ENCODE results near the gene CLK2. TPM values are rescaled to one million over a fixed set of nuclear protein-coding genes. Genes with fewer than 3 reads are reported as not detected.
"Not testable (repeated sequence)": the region's sequence is repeated elsewhere in the genome, so short reads cannot be mapped to it uniquely, and the experiment has no call there.

Gene CLK2
- total RNA-seq, 1 experiment from 2014 or later = 15.8 TPM

DNA sequence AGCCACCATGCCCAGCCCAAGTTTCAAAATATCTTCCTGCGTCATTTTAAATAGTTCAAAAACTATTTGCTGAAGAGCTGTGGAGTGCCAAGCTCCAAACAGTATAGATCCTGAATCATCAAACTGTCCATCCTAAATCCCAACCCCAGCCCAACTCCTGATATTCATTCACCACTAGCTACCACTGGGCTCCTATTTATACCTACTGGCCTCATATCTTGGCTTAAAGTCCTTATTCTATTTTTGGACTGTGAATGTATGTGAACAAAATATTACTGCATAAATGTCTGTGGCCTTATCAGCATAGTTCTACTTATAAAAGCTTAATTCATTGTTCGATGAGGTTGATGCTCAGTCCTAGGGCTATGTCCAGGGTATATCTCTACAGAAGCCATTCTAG is 5.9 kb downstream of the CLK2 start:
- DNase-seq (ENCODE audit: low read depth) = no peak

DNA sequence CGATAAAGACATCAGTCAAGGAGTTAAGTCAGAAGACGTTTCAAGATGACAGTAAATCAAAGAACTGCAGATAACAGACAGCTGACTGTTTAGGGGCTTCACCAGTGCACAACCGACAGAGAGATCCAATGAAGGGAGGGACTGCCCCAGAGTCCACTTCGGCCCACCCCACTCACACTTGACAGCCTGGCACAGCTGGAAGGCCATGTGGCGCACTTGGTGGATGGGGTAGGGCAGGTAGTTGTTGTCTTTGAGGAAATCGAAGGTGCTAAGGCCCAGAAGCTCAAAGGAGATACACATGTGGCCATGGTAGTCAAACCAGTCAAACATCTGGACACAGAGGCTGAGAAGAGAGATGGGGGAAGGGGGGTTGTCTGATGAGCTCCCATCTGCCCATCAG is 6.8 kb downstream of the CLK2 start:
- no peak for DNase-seq (ENCODE audit: low read depth)

DNA sequence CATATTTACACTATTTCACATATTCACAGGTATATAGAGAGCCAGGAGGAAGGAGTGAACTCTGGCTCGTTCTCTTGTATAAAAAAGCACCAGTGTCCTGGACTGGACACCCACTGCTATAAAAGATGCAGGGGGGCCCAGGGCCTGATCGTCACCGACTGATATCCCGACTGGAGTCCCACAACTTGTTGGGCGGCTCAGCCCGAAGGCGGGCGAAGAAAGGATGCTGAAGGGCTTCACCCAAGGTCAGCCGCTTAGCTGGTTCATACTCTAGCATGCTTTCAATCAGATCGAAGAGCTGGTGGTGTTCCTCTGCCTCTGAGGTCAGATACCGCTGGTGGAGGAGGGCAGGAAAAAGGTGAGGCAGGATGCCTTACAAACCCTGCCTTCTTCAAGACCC is 10.2 kb downstream of the CLK2 start:
- no peak for DNase-seq (ENCODE audit: low read depth)

DNA sequence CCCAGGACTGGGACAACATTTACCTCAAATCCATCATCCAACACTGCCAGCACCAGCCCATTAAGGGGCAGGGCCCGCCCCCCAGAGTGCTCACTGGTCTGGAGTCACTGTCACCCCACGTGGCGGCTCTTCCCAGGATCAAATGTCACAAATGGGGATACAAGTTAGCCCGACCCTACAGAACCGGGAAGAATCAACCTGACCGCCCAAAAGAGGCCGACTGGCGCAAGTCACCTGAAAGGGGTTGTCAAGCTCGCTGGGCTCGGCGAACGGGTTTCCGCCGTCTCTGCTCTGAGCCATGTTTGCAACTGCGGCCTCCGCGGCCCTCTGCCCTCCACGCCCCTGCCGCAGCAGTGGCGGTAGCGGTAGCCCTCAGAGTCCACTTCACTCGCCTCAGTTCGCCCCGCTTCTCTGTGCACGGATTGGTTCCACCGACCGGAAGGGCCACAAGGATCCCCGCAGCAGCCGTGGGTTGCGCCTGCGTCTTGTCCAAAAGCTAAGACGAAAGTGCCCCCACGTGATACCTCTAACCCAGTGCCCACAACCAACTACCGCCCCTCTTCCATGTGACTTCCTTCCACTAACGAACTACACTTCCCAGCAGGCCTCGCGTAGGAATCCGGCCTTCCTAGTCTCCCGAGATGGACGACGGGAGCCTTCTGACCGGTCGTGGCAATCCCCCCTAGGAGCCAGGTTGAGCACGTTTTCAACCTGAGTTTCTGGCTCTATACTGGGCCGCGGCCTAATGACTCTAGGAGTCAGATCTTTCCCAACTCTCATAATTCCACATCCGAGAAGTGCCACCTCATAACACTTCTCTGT is 11.2 kb downstream of the CLK2 start, which contains the start of gene SCAMP3:
SCAMP3 (minus strand) TSS at position 509 of the 822 bp plus-strand sequence; CDS start at position 300, 209 bp downstream.
- DNase-seq (ENCODE audit: low read depth) = peak; percentile 99

DNA sequence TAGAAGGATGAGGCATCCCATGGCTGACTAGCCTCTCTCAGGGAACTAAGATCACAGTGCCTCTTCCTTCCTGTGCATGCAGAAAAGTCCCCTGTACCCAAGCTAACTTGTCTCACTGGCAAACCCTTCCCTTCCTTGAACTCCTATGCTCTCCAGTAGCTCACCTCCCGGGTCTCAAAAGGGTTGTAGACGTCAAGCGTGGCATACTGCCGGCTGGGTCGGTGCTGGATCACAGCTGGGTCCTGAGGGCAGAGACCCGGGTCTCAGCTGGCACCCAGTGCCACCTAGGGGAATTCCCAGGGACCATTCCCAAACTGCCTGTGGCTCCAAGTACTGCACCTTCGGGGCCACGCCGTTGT is 11.8 kb downstream of the CLK2 start:
- DNase-seq (ENCODE audit: low read depth) = no peak

DNA sequence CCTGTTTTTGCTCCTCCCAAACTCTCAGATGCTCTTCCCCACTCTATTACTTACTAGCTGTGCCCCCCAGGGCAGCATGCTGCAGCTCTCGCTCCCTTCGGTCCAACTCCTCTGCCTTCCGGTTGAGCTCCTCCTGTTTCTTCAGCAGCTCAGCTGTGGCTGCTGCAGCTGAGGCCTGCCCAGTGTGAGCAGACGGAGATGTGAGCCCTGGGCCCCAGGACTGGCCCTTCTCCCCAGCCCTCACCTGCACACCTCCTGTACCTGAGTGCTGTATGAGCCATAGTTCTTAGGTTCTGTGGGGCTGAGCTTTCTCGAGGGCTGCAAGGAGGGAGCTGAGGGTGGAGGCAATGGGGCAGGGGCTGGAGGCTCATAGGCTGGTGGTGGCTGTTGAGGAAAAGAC is 13.0 kb downstream of the CLK2 start:
- DNase-seq (ENCODE audit: low read depth) = no peak

DNA sequence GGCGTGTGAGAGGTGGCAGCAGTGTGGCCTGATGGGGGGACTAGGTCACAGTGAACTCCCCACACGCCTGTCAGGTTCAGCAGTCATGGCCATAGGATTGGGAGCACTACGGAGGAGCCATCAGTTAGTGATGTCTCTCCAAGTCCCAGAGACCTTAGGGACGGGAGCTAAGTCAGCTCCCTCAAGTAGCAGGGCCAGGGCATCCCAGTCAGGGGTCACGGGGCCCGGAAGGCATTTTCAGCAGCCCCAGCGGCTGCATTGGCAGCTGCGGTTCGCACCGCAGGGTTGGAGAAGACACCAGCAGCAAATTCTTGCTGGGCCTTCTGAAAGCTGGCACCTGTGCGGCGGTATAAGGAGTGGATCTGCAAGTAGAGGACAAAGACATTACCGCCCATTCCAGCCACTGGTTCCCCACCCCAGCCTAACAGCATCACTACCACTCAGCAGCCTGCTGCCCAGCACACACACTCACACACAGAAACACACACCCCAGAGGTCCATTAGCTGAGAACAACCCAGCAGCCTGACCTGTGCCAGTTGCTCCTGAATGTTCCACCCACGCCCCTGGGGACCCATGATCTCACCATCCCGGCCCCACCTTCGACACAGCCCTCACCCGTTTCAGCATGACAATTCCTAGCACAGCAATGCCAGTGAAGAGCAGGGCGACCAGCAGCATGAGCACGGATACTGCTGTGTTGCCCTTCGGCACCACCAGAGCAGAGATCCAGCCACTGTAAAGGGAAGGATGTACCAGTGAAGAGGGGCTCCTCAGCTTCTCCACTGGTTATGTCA is 17.0 kb downstream of the CLK2 start:
- no peak for DNase-seq (ENCODE audit: low read depth)

DNA sequence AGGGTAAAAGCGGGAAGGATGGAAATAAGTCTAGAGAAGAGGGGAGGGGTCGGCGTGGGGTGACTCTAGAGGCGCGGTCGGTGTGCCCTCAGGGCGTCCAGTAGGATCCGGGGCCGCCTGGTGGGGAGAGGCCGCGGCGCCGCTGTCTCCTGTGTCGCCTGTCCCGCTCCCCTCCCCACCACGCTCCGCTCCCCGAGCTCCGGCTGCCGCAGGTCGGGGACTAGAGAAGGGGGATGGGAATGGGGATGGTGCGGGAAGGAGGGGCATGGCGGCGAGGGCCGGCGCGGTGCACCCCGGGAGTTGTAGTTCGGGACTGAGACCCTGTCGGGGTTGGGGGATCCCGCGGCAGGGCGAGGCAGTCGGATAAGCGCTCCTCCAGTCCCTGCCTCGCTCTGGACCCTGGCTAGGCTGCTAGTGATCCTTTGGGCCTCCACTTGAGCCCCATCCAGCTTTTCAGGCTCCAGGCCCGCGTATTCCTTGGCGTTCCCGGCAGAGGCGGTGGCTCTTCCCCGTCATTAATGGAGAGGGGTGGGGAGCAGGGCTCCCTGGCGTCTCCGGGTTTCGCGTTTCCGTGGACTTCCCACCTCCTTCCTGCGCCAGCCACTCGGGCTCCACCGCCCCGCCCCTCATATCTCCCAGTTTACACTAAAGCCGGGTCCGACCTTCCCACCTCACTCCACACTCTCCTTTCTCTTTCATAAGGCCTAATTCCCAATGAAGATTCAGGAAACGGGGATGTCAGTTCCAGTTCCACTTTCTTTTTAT is 17.9 kb downstream of the CLK2 start, which contains the start of gene ENTREP3:
ENTREP3 (minus strand) TSS at position 241 of the 765 bp plus-strand sequence. CDS start 606 bp downstream, outside the sequence.
- DNase-seq (ENCODE audit: low read depth) = peak; percentile 84

DNA sequence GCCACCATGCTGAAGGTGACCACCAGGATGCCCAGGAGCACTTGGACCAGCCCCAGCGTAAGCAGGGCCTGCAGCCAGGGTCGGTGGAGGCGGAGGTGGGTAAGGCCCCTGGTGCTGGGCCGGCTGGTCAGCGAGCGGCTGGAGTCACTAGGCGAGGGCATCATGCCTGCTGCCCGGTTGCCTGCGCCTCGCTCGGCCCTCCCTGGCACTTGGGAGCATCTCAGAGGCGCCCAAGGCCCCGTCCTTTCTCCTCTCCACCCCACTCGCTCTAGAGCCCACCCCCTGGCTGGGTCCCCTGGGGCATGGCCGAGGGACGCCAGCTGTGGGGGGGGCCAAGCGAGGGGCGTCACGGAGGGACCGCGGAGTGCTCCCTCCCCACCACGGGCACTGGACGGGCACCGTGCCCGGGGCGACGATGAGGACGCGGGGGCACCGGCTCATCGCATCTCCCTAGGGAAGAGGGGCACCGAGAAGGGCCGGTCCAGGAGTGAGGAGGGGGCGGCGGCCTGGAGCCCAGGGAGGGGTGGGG is 18.5 kb downstream of the CLK2 start:
- peak; percentile 34 for DNase-seq (ENCODE audit: low read depth)

DNA sequence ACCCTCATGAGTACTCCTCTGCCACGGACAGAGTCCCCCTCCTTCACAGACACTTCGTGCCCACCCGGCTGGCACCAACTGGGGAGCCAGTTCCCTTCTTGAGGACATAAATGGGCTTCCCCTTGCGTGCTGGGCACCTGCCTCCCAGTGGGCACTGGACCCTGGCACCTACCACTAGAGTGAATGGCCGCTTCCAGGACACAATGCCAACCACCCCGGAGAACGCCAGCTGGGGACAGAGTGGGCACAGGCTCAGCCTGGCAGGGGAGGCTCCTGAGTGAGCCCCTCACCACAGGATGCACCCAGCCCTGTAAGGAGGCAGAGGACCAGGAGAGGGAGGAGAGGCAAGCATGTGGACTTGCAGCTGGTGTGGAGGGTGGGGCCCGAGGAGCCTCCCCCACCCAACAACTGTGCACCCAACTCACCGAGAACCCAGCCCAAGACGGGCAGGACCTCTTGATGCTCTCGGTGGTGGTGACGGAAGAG is 19.0 kb downstream of the CLK2 start:
- no peak for DNase-seq (ENCODE audit: low read depth)

DNA sequence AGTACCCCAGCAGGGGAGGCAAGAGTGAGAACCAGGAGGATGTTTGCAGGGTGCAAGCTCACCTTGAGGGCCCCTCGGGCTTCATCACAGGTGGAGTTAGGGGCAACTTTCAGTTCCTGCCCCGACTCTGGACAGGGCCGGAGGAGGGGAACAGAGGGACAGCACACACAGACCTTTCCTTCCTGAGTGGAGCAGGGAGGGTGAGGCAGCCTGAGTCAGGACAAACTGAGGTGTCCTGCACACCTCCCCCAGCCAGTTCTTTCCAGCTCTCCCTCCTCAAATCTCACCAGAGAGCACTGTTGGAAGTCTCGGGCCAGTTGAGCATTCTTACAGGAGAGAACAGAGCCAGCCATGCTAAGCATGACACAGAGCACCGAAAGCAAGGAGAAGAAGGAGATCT is 19.5 kb downstream of the CLK2 start:
- no peak for DNase-seq (ENCODE audit: low read depth)

DNA sequence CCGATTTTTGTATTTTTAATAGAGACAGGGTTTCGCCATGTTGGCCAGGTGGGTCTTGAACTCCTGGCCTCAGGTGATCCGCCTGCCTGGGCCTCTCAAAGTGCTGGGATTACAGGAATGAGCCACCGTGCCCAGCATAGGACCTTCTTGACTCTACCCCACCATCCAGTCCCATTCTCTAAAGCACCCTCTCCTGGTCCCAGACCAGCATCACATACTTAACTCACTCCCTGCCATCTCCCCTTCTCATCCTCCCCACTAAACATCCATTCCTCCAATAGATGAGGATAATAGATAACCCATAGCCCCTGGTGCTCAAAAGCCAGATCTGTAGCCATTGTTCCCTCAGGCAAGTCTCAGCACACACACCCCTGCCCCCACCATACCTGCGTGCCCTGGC is 20.1 kb downstream of the CLK2 start:
- DNase-seq (ENCODE audit: low read depth) = no peak

DNA sequence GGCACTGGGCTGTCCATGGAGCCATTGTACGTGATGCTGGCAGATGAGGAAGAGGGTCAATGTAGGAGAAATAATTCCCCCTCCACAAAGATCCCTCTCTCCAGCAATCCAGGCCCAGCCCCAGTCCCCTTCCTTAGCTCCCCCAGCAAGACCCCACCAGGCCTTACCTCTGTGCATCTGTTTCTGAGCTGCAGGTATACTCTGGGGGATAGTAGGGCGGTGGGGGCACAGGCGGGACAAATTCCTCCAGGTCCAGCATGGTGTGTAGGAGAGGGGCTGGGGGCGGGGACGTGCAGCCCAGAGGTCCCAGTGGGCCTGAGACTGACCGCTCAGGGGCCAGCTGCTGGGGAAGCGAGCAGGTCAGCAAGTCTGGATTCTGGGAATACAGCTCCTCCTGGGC is 21.7 kb downstream of the CLK2 start:
- no peak for DNase-seq (ENCODE audit: low read depth)

DNA sequence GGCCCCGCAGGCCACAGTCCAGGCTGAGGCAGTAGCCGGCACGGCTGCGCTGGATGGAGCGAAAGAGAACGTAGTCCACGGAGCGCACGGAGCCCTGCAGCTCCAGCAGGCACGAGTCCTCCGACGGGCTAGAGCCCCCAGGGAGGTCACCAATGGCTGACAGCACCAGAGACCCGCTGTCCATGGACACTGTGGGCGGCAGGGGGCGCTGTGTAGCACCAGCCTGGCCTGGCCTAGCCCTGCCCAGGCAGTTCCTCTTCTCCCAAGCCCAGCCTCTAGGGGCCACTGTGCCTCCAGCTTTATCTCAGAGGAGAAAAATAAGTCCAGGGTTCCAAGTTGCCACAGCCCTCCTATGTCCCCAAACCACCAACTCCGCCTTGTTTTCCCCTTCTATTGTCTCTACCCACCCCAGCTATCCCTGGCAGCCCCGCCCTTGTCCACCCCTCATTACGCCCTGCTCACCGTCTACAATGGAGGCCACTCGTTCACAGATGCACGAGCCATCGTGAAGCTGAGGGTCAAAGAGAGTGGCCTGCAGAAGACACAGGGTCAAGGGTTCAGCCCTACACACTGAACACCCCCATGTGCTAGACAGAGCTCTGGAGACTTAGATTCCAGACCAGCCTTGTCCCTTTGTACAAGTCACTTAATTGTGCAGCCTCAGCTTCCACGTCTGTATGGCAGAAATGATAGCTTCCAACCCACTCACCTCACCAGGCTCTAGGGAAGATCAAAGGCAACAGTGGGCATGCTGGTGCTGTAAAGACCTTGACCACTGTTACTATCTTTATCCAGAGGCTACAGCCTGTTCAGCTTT is 22.5 kb downstream of the CLK2 start:
- DNase-seq (ENCODE audit: low read depth) = peak; percentile 87

DNA sequence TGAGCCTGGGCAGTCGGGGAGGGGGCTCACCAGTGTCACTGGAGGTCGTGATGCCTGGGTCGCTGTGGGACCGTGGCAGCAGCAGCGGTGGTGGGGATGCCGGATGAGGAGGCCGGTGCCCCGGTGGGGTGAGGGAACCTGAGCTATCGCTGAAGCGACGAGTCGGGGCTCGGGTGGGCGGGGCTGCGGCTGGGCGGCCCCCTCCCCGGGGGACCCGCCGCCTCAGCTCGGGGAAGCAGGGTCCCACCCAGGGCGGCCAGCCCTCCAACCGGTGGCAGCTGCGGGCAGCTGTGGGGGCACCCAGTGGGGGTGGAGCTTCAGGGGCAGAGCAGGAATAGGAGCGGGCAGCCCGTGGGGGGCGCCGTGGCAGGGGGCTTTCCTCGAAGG is 23.1 kb downstream of the CLK2 start:
- no peak for DNase-seq (ENCODE audit: low read depth)

DNA sequence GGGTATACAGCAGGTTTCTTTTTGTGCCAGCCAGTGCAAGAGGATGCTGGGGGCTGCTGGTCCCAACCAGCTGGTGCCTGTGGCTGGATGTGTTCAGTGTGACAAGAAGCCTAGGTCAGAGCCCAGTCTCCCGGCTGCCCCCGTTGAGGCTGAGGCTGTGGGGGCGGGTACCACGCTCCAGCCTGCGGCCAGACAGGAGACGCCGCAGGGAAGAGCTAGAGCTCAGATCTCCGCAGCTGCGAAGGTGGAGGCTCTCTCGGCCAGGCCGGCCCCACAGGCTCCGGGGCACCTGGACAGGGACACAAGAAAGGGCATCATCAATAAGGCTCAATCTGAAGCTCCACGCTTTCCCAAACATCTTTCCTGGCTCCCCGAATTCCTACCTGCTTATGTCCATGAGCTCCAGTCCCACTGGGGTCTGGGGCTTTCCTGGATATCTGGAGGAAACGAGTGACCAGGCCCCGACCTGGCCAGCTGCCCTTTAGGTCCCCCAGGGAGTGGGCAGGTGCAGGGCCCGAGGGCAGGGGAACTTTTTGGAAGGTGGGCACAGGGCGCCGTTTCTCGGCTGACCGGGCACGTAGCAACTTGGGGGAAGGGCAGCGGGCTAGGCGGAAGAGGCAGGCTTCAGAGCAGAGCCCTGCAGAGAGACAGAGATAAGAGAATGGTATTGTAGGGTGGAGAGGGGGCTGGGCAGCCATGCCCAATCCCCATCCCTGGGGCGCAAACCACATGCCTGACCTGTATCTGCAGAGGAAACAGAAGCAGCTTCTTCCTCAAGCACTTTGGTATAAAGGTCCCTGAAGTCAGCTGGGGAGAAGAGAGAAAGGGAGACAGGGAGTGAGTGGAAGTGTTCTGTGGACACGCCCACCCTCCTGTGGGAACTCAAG is 25.4 kb downstream of the CLK2 start:
- DNase-seq (ENCODE audit: low read depth) = no peak

DNA sequence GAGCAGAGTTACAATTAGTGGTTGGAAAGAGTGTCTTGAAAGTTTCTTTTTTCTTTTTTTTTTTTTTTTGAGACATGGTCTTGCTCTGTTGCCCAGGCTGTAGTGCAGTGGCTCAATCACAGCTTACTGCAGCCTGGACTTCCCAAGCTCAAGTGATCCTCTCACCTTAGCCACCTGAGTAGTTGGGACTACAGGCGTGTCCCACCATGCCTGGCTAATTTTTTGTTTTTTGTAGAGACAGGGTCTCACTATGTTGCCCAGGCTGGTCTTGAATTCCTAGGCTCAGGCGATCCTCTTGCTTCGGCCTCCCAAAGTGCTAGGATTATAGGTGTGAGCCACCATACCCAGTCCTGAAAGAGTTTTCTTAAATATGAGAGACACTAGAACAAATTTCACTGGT is 26.5 kb downstream of the CLK2 start:
- not testable (repeated sequence) for DNase-seq (ENCODE audit: low read depth)

DNA sequence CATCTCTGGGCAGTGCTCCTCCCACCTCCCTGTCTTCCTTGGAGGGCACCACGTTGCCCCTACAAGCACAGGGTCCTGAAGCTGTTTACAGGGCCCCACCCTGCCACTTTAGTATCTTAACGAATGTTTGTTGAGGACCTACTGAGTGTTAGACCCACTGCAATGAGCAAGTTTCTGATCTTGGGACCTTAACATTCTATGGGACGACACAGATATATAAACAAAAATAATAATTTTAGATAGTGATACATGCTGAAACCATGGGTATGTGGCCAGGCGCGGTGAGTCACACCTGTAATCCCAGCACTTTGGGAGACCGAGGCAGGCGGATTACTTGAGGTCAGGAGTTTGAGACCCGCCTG is 28.2 kb downstream of the CLK2 start:
- no peak for DNase-seq (ENCODE audit: low read depth)

DNA sequence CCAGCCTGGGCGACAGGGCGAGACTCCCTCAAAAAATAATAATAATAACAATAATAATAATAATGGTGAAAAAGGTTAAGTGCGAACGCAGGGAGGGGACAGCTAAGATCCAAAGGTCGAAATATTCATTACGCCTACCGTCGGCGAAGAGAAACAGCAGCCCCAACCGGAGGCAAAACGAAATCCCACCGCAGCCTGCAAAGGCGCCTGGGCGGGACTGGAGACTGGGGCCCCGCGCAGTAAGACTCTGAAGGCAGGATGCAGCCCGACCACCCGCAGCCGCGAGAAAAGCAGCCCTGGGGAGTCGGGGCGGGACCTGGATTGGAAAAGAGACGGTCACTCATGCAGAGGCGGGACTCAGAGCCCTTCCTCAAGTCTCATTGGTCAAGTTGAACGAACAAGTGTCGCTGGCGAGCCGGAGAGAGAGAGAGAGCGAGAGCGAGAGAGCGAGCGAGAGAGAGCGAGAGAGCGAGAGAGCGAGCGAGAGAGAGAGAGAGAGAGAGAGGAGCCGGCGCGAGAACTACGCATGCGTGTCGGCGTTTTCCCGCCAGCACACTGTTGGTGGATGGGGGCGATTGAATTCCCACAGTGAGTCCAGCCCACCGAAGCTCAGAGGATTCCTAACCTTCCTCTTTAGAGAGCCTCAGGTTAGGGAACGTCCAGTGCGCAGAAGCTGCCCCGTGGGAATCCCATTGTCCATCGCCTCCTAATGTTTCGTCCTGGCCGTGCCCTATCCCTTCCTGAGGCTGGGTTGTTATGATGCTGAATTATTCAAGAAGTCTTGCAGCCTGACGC is 28.7 kb downstream of the CLK2 start:
- DNase-seq (ENCODE audit: low read depth) = peak; percentile 99

Data from M059J (cell line).